Esophagus squamous epithelium (tissue), 4 donors: ENCODE results near the gene SENP6.

Experiments
- POLR2A ChIP-seq, 4 donors: fragments of 450-650 bp; IDR thresholded peaks; one replicate each; pipeline ENCODE4 v1.6.1; 2017; ENCODE audit warnings: antibody characterized with exemption in 4 of 4, mild to moderate bottlenecking in 4 of 4, moderate library complexity in 3 of 4
- TF ChIP-seq, protein P1 (sequence below), 6 experiments: fragments of 450-650 bp in 4 of 6; fragments of 200-600 bp in 2 of 6; sonication (generic) in 2 of 6; IDR thresholded peaks; one replicate each; pipeline ENCODE4 v1.5.1; 2016 to 2019; ENCODE audit warnings: antibody characterized with exemption in 6 of 6, mild to moderate bottlenecking in 4 of 6, moderate library complexity in 4 of 6

- TF ChIP-seq, protein P1, sequence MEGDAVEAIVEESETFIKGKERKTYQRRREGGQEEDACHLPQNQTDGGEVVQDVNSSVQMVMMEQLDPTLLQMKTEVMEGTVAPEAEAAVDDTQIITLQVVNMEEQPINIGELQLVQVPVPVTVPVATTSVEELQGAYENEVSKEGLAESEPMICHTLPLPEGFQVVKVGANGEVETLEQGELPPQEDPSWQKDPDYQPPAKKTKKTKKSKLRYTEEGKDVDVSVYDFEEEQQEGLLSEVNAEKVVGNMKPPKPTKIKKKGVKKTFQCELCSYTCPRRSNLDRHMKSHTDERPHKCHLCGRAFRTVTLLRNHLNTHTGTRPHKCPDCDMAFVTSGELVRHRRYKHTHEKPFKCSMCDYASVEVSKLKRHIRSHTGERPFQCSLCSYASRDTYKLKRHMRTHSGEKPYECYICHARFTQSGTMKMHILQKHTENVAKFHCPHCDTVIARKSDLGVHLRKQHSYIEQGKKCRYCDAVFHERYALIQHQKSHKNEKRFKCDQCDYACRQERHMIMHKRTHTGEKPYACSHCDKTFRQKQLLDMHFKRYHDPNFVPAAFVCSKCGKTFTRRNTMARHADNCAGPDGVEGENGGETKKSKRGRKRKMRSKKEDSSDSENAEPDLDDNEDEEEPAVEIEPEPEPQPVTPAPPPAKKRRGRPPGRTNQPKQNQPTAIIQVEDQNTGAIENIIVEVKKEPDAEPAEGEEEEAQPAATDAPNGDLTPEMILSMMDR (IDR thresholded peaks at IDR 0.05), result no peak
- TF ChIP-seq POLR2A (IDR thresholded peaks at IDR 0.05), result no peak
Observed at GRCh38 chr6:75621846-75622245, 20.2 kb downstream of the SENP6 start.
